Progenitor cell of endocrine pancreas (in vitro differentiated cells): ENCODE measurements around the gene FAM3B. TPM values are rescaled to one million over a fixed set of nuclear protein-coding genes. Genes with fewer than 3 reads are reported as not detected.
"Not testable (repeated sequence)": the region's sequence is repeated elsewhere in the genome, so short reads cannot be mapped to it uniquely, and the experiment has no call there.

Experiments used
- DNase-seq: peaks from one replicate; pipeline ENCODE4 v3.0.0; 2021; ENCODE audit warnings: low spot score; ENCODE audit not compliant: unreplicated experiment
- H3K27ac Mint-ChIP-seq: 2 replicates; pipeline ENCODE4 v1.8.0; 2021; ENCODE audit warnings: mild to moderate bottlenecking, moderate library complexity, mixed read lengths
- H3K27me3 Mint-ChIP-seq: 2 replicates; pipeline ENCODE4 v1.8.0; 2021; ENCODE audit warnings: mixed read lengths
- H3K36me3 Mint-ChIP-seq: 2 replicates; pipeline ENCODE4 v1.8.0; 2022; ENCODE audit warnings: mixed read lengths; ENCODE audit not compliant: insufficient read depth
- H3K4me1 Mint-ChIP-seq: 2 replicates; pipeline ENCODE4 v1.8.0; 2021; ENCODE audit warnings: low read depth, mixed read lengths
- H3K4me3 Mint-ChIP-seq: 2 replicates; pipeline ENCODE4 v1.8.0; 2021; ENCODE audit warnings: low read depth, mild to moderate bottlenecking, moderate library complexity, mixed read lengths
- H3K9me3 Mint-ChIP-seq: 2 replicates; pipeline ENCODE4 v1.8.0; 2021; ENCODE audit warnings: low read depth, mixed read lengths
- CTCF ChIP-seq: fragments of 200-600 bp; sonication (generic); IDR thresholded peaks from one replicate; pipeline ENCODE4 v1.5.0; 2021; ENCODE audit warnings: antibody characterized with exemption, mild to moderate bottlenecking; ENCODE audit not compliant: unreplicated experiment
- total RNA-seq: library from RNA; stranded (reverse); gene quantifications from 2 replicates; pipeline ENCODE4 v1.2.1, GENCODE V29; 2021

FAM3B gene
- total RNA-seq, 1 donor from 2014 or later: 8.2 TPM

GRCh38 chr21:41357546-41357945 lies 40.9 kb downstream of the FAM3B start:
- Mint-ChIP-seq H3K9me3 (no peaks in the 10 kb centered on the region), H3K4me3 (no peak overlapping the region), H3K27ac (no peak overlapping the region), H3K4me1 (no peaks in the 10 kb centered on the region), H3K36me3 (no peaks in the 10 kb centered on the region), H3K27me3 (peaks cover 8% of the 10 kb centered on the region)
- DNase-seq: no peak
- TF ChIP-seq CTCF: no peak

DNA sequence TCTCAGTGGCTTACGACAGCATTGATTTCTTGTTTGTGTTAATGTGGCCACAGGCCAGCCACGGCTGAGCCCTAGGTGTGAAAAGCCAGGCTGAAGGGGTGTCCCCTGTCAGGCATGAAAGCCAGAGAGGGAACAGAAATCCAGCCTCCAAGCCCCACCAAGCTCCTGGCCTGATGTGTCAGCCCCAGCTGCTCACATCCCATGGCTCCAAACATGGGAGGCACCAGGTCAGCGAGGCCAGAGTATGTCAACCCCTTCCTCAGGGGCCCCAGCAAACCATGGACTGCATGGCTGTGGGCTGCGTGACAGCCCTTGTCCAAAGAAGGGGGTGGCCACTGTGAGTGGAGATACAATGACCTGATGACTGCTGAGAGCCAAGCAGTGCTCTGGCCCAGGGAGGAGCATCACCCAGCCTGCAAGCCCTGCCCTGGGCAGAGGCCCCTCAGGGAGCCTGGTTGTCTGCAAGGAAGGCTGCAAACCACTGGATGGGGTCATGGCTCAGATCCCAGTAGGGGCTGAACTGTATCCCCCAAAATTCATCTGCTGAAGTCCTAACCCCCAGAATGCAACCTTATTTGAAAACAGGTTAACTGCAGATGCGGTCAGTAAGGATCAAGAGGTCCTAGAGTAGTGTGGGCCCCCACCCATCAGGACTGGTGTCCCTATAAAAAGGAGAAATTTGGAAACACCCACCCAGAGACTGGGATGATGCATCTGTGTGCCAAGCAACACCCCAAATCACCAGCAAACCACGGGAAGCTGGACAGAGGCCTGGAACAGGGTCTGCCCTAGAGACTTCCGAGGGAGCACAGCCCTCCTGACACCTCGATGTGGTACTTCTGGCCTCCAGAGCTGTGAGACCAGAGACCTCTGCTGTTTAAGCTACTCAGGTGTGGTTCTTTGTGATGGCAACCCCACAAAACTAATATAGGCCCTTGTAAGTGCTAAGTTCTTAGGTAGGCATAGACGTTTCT lies 41.9 kb downstream of the FAM3B start:
- no peaks in the 10 kb centered on the region for H3K4me1 Mint-ChIP-seq
- TF ChIP-seq CTCF: no peak
- H3K27ac Mint-ChIP-seq: no peak overlapping the region
- H3K9me3 Mint-ChIP-seq: no peaks in the 10 kb centered on the region
- no peak overlapping the region for H3K4me3 Mint-ChIP-seq
- no peak for DNase-seq
- peaks cover 8% of the 10 kb centered on the region for H3K27me3 Mint-ChIP-seq
- H3K36me3 Mint-ChIP-seq: no peaks in the 10 kb centered on the region

DNA sequence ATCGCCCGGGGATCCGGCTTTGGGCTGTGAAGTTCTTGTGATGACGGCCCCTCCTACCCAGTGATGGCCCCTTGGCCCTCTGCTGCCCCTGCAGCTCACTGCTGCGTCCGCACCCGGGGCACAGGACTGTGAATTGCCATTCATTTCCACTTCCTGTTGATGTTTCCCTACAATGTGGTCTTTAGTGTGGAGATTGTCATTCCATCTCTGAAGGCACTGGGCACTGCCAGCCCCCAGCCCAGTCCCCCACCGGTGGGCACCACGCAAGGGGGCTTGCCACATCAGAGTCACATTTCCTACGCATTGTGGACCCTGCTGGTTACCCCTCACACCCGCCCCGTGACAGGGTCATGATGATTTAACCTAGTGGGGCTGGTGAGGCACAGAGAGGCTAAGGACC lies 42.7 kb downstream of the FAM3B start:
- DNase-seq: no peak
- Mint-ChIP-seq H3K36me3 (no peaks in the 10 kb centered on the region), H3K9me3 (no peaks in the 10 kb centered on the region), H3K4me1 (no peaks in the 10 kb centered on the region), H3K27me3 (peaks cover 8% of the 10 kb centered on the region), H3K4me3 (no peak overlapping the region), H3K27ac (no peak overlapping the region)
- peak; percentile 31 for TF ChIP-seq CTCF

GRCh38 chr21:41359754-41360071 lies 43.1 kb downstream of the FAM3B start:
- not testable (repeated sequence) for H3K27me3 Mint-ChIP-seq, H3K4me1 Mint-ChIP-seq, H3K9me3 Mint-ChIP-seq, DNase-seq, H3K27ac Mint-ChIP-seq, H3K36me3 Mint-ChIP-seq, H3K4me3 Mint-ChIP-seq

DNA sequence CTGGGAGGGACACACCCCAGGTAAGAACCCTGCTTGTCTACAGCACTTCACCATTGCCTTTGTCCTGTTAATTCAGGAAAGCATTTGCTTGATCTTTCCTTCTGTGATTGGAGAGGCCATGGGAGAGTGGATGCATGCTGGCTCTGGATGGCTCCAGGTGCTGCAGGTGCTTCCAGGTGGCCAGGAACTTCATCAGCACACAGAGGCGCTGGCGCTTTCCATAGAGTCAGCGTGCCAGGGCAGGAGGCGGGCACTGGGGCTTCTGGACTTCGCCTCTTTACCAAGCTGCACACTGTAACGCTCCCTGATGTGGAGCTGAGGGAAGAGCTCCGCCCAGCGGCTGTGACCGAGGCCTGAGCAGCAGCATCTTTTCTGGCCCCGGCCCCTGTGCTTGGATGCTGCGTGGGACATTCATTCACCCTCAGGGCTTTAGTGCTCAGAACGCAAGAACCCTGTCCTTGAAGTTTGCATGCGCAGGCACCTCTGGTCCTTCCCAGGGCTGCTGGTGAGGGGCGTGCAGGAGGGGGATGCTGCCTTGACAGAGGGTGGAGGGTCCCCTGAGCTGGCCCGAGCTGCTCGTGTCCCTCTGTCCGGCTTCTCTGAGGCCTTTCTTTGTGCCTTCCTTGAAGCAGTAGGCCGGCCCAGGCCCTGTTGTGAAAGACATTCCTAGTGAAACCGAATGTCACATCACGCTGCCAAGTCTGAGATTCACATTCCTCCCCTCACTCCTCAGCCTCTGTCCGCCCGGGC lies 43.6 kb downstream of the FAM3B start:
- Mint-ChIP-seq H3K4me1 (no peaks in the 10 kb centered on the region), H3K27ac (no peak overlapping the region), H3K4me3 (no peak overlapping the region), H3K36me3 (no peaks in the 10 kb centered on the region), H3K9me3 (no peaks in the 10 kb centered on the region), H3K27me3 (peaks cover 8% of the 10 kb centered on the region)
- DNase-seq: no peak
- peak; percentile 14 for TF ChIP-seq CTCF
